ENCODE measurements around the gene NEK10.

Gene NEK10

GRCh38 chr3:27253831-27254230, 115.4 kb downstream of the NEK10 start:
- DNase-seq (ENCODE audit: low read depth in 2 of 2, low spot score in 1 of 2): no peak

GRCh38 chr3:27253391-27253790, 115.8 kb downstream of the NEK10 start:
- DNase-seq (ENCODE audit: low read depth in 2 of 2, low spot score in 1 of 2): no peak

- DNase-seq (ENCODE audit: low read depth in 2 of 2, low spot score in 1 of 2): no peak
These were observed 116.5 kb downstream of the NEK10 start for GRCh38 chr3:27252646-27253045.

GRCh38 chr3:27244374-27244773, 124.8 kb downstream of the NEK10 start:
- no peak for DNase-seq (ENCODE audit: low read depth in 2 of 2, low spot score in 1 of 2)

- no peak for DNase-seq (ENCODE audit: low read depth in 2 of 2, low spot score in 1 of 2)
These were observed 129.2 kb downstream of the NEK10 start for GRCh38 chr3:27239951-27240350.

- DNase-seq (ENCODE audit: low read depth in 2 of 2, low spot score in 1 of 2): no peak
These were observed 140.4 kb downstream of the NEK10 start for GRCh38 chr3:27228805-27229204.

GRCh38 chr3:27224197-27224596, 145.0 kb downstream of the NEK10 start:
- no peak for DNase-seq (ENCODE audit: low read depth in 2 of 2, low spot score in 1 of 2)

- no peak for DNase-seq (ENCODE audit: low read depth in 2 of 2, low spot score in 1 of 2)
These were observed 147.8 kb downstream of the NEK10 start for GRCh38 chr3:27221264-27221932.

- DNase-seq (ENCODE audit: low read depth in 2 of 2, low spot score in 1 of 2): no peak
These were observed 149.0 kb downstream of the NEK10 start for GRCh38 chr3:27220166-27220565.

- no peak for DNase-seq (ENCODE audit: low read depth in 2 of 2, low spot score in 1 of 2)
These were observed 149.9 kb downstream of the NEK10 start for GRCh38 chr3:27219127-27219845.

GRCh38 chr3:27216955-27217552, 152.1 kb downstream of the NEK10 start:
- no peak for DNase-seq (ENCODE audit: low read depth in 2 of 2, low spot score in 1 of 2)

GRCh38 chr3:27216295-27216855, 152.8 kb downstream of the NEK10 start:
- DNase-seq (ENCODE audit: low read depth in 2 of 2, low spot score in 1 of 2): no peak

GRCh38 chr3:27213450-27213849, 155.7 kb downstream of the NEK10 start:
- DNase-seq (ENCODE audit: low read depth in 2 of 2, low spot score in 1 of 2): no peak

- DNase-seq (ENCODE audit: low read depth in 2 of 2, low spot score in 1 of 2): no peak
These were observed 159.4 kb downstream of the NEK10 start for GRCh38 chr3:27209617-27210264.

GRCh38 chr3:27208961-27209616, 160.1 kb downstream of the NEK10 start:
- DNase-seq (ENCODE audit: low read depth in 2 of 2, low spot score in 1 of 2): no peak

GRCh38 chr3:27202959-27203358, 166.2 kb downstream of the NEK10 start:
- no peak for DNase-seq (ENCODE audit: low read depth in 2 of 2, low spot score in 1 of 2)

- no peak for DNase-seq (ENCODE audit: low read depth in 2 of 2, low spot score in 1 of 2)
These were observed 167.7 kb downstream of the NEK10 start for GRCh38 chr3:27201492-27201891.

- no peak for DNase-seq (ENCODE audit: low read depth in 2 of 2, low spot score in 1 of 2)
These were observed 168.3 kb downstream of the NEK10 start for GRCh38 chr3:27200721-27201489.

GRCh38 chr3:27194861-27195483, 174.2 kb downstream of the NEK10 start:
- no peak for DNase-seq (ENCODE audit: low read depth in 2 of 2, low spot score in 1 of 2)

- no peak for DNase-seq (ENCODE audit: low read depth in 2 of 2, low spot score in 1 of 2)
These were observed 176.1 kb downstream of the NEK10 start for GRCh38 chr3:27193056-27193455.
